NCI-H1092 treated with DMSO at 0.1 percent for 48 hours (cell line): ENCODE results near the gene C20orf204.
A peak's percentile ranks its signal among the peaks of the same experiment; 100 is the strongest.

Experiments
- DNase-seq: peaks from one replicate; lab custom pipeline; 2025; lab: John Stamatoyannopoulos, UW

C20orf204 gene

GRCh38 chr20:64027981-64028685 is 7.8 kb upstream of the C20orf204 start:
- DNase-seq = no peak

- DNase-seq = no peak
Measured at GRCh38 chr20:64029293-64030117, 6.5 kb upstream of the C20orf204 start.

- no peak for DNase-seq
Measured at GRCh38 chr20:64030371-64031134, 5.4 kb upstream of the C20orf204 start.

GRCh38 chr20:64031822-64032314 is 4.1 kb upstream of the C20orf204 start:
- no peak for DNase-seq

- DNase-seq = no peak
Measured at GRCh38 chr20:64032706-64033624, 3.0 kb upstream of the C20orf204 start.

GRCh38 chr20:64033981-64034493 is 1.9 kb upstream of the C20orf204 start:
- DNase-seq = no peak

GRCh38 chr20:64035066-64035932 is 683 bp upstream of the C20orf204 start:
- DNase-seq = no peak

- DNase-seq = no peak
Measured at GRCh38 chr20:64036346-64037198, 590 bp downstream of the C20orf204 start.

GRCh38 chr20:64037199-64037497 is 1.2 kb downstream of the C20orf204 start:
- DNase-seq = no peak

- no peak for DNase-seq
Measured at GRCh38 chr20:64037498-64038213, 1.7 kb downstream of the C20orf204 start.

GRCh38 chr20:64038224-64038564 is 2.2 kb downstream of the C20orf204 start:
- DNase-seq = no peak

GRCh38 chr20:64038565-64039292 is 2.7 kb downstream of the C20orf204 start:
- peak; percentile 22 for DNase-seq

GRCh38 chr20:64039293-64040160 is 3.5 kb downstream of the C20orf204 start:
- no peak for DNase-seq

- no peak for DNase-seq
Measured at GRCh38 chr20:64040231-64041039, 4.5 kb downstream of the C20orf204 start.

GRCh38 chr20:64041040-64041780 is 5.2 kb downstream of the C20orf204 start:
- DNase-seq = no peak

GRCh38 chr20:64041781-64042053 is 5.7 kb downstream of the C20orf204 start:
- DNase-seq = no peak
